ENCODE data around the gene NOL3. TPM values are rescaled to one million over a fixed set of nuclear protein-coding genes. Genes with fewer than 3 reads are reported as not detected.

The NOL3 gene
- total RNA-seq, 6 experiments from 2014 or later: 21.5 to 44.3 (median 28.1) TPM

GRCh38 chr16:67184453-67184994 lies 14.2 kb downstream of the NOL3 start:
- intact Hi-C loops (cut with DNase I): no loop called here
- ATAC-seq: peak; percentile 4 to 24 (median 12)

GRCh38 chr16:67184995-67185650 lies 14.8 kb downstream of the NOL3 start:
- peak; percentile 89 to 92 (median 89) for DNase-seq
- Histone ChIP-seq H3K4me1 (peaks cover 0 to 17% (median 9%) of the 10 kb centered on the region in 4 donors), H3K4me3 (no peak overlapping the region), H3K27ac (no peak overlapping the region), H3K9me3 (no peaks in the 10 kb centered on the region), H3K36me3 (no peaks in the 10 kb centered on the region), H3K27me3 (no peaks in the 10 kb centered on the region)
- intact Hi-C loops (cut with DNase I): no loop called here
- TF ChIP-seq POLR2A (IDR thresholded peaks at IDR 0.05): no peak
- TF ChIP-seq CTCF (IDR thresholded peaks at IDR 0.05): peak; percentile 76 to 83 (median 77)
- ATAC-seq: peak; percentile 55 to 63 (median 58)
- 9% methylated on average over 12 of the region's 43 CpGs for WGBS (ENCODE audit: insufficient coverage, low coverage, low lambda C conversion rate, missing lambda C conversion rate)

More at GRCh38 chr16:67184453-67184994, 14.2 kb downstream of the NOL3 start:
- no peak for TF ChIP-seq POLR2A (IDR thresholded peaks at IDR 0.05)
- TF ChIP-seq CTCF (IDR thresholded peaks at IDR 0.05): no peak
- Histone ChIP-seq H3K27ac (peak overlapping the region; percentile 85 to 91 (median 90)), H3K4me1 (peaks cover 0 to 17% (median 9%) of the 10 kb centered on the region in 4 donors), H3K27me3 (no peaks in the 10 kb centered on the region), H3K36me3 (no peaks in the 10 kb centered on the region), H3K9me3 (no peaks in the 10 kb centered on the region), H3K4me3 (peak overlapping the region; percentile 56 to 79 (median 67))
- WGBS (ENCODE audit: insufficient coverage, low coverage, low lambda C conversion rate, missing lambda C conversion rate): 0% methylated on average over 15 of the region's 59 CpGs
- DNase-seq: peak in 1 of 3 donors; percentile 69

- intact Hi-C loops (cut with DNase I): no loop called here
Measured at GRCh38 chr16:67185651-67186134, 15.4 kb downstream of the NOL3 start.

GRCh38 chr16:67186550-67186950 lies 16.2 kb downstream of the NOL3 start:
- no peak overlapping the region for H3K4me3 ChIP-seq
- H3K4me1 ChIP-seq: peaks cover 0 to 20% (median 9%) of the 10 kb centered on the region in 4 donors
- ATAC-seq (no peak), DNase-seq (no peak)
- H3K27ac ChIP-seq: no peak overlapping the region
- no peaks in the 10 kb centered on the region for H3K27me3 ChIP-seq
- intact Hi-C loops (cut with DNase I): no loop called here
- no peak for TF ChIP-seq CTCF (IDR thresholded peaks at IDR 0.05)
- no peak for TF ChIP-seq POLR2A (IDR thresholded peaks at IDR 0.05)
- no peaks in the 10 kb centered on the region for H3K36me3 ChIP-seq
- H3K9me3 ChIP-seq: no peaks in the 10 kb centered on the region
- WGBS (ENCODE audit: insufficient coverage, low coverage, low lambda C conversion rate, missing lambda C conversion rate): no CpG with 5 or more reads among the region's 5 CpGs

More at GRCh38 chr16:67185651-67186134, 15.4 kb downstream of the NOL3 start:
- Histone ChIP-seq H3K36me3 (no peaks in the 10 kb centered on the region), H3K4me1 (peaks cover 0 to 17% (median 9%) of the 10 kb centered on the region in 4 donors), H3K4me3 (no peak overlapping the region), H3K27ac (no peak overlapping the region), H3K27me3 (no peaks in the 10 kb centered on the region), H3K9me3 (no peaks in the 10 kb centered on the region)
- WGBS (ENCODE audit: insufficient coverage, low coverage, low lambda C conversion rate, missing lambda C conversion rate): 5% methylated on average over 12 of the region's 12 CpGs
- no peak for ATAC-seq
- TF ChIP-seq POLR2A (IDR thresholded peaks at IDR 0.05): no peak
- TF ChIP-seq CTCF (IDR thresholded peaks at IDR 0.05): no peak
- DNase-seq: no peak

All from right lobe of liver (tissue), 6 donors.